Activated CD4-positive, alpha-beta T cell treated with anti-CD3 and anti-CD28 coated beads, Interleukin-2, amount 50 U/mL, for 4 hours (primary cell): Measurements from ENCODE around the gene ITGAE.
"Not testable (repeated sequence)": the region's sequence is repeated elsewhere in the genome, so short reads cannot be mapped to it uniquely, and the experiment has no call there.

Source experiments
- DNase-seq, 2 experiments: peaks; one replicate each; pipeline ENCODE4 v3.0.0-alpha.2; 2020

Gene ITGAE

DNA sequence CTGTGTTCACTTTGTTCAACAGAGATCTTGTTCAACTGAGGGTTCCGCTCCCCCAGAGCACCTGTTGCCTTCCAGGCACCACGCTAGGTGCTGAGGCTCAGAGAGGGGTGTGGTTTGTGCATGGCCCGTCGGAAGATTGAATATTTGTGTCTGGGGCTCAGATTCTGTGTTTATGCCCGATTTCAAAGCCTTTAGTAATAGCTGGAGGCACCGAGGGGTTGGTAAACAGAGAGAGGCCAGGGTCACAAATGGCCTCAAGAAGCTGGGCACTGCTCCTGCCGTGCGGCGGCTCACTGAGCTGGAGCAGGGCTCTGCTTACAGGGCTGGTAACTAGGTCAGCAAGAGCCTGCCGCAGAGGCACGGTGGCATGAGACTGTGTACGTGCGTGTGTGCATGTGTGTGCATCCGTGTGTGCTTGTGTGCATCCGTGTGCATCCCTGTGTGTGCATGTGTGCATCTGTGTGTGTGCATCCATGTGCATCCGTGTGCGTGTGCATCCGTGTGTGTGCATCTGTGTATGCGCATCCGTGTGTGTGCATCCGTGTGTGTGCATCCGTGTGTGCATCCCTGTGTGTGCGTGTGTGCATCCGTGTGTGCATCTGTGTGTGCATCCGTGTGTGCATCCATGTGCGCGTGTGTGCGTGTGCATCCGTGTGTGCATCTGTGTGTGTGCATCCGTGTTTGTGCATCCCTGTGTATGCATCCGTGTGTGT is 5.4 kb downstream of the ITGAE start:
- DNase-seq, result no peak

- DNase-seq, result peak; percentile 22 to 25
Measured at GRCh38 chr17:3794557-3795389, 6.2 kb downstream of the ITGAE start.

DNA sequence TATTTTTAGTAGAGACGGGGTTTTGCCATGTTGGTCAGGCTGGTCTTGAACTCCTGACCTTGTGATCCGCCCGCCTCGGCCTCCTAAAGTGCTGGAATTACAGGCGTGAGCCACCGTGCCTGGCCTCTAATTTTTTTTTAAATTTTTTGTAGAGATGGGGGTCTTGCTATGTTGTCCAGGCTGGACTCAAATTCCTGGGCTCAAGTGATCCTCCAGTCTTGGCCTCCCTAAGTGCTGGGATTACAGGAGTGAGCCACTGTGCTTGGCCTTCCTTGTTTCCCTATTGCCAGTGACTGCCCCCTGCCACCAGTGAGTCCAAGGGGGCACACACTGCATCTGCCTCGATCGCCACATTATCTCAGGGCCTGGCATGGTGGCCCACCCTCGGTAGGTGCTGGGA is 6.8 kb downstream of the ITGAE start:
- not testable (repeated sequence) for DNase-seq

- DNase-seq, result not testable (repeated sequence)
Measured at GRCh38 chr17:3793258-3793657, 7.7 kb downstream of the ITGAE start.

DNA sequence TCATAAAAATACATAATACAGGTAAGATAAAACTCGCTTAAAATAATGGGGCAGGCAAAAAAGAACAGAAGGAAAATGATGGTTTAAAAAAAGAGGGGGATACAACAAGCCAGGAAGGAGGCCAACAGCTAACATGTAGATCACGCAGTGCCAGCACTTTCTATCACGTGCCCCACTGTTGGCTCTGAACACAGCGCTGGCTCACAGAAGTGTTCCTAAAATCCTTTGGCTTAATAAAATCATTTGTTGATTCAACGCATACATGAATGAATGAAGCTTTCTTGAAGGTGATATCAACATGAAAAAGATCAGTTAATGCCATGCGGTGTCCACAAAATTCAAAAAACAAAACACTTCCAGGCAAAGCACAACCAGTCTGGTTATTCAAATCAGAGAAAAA is 8.5 kb downstream of the ITGAE start:
- DNase-seq, result no peak

- DNase-seq, result no peak
Measured at GRCh38 chr17:3788200-3788599, 12.8 kb downstream of the ITGAE start.

DNA sequence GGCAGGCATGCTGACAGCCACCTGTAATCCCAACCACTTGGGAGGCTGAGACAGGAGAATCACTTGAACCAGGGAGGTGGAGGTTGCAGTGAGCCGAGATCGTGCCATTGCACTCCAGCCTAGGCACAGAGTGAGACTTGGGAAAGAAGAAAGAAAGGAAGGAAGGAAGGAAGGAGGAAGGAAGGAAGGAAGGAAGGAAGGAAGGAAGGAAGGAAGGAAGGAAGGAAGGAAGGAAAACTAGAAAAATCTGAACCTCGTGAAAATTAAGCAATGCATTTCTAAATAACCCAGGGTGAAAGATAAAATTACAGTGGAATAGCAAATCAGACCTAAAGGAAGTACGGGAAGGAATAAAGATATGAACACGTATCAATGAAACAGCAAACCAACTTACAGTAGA is 15.7 kb downstream of the ITGAE start:
- not testable (repeated sequence) for DNase-seq

DNA sequence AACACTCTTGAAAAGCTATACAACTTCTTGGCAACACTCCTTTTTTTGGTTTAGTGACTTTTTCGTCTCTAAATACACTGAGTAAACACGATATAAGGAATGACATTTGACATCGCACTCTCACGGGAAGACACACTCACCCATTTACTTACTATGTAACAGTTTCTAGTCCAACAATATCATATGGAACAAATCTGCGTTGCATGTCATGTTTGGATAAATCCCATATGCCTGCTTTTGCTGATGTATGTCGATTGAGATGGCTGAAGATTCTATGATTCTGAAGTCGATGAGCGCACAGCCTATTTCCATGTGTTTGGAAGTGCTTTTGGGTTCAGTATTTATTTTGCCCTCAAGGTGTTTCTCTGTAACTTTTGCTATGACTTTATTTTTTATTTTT is 18.2 kb downstream of the ITGAE start:
- DNase-seq, result no peak

DNA sequence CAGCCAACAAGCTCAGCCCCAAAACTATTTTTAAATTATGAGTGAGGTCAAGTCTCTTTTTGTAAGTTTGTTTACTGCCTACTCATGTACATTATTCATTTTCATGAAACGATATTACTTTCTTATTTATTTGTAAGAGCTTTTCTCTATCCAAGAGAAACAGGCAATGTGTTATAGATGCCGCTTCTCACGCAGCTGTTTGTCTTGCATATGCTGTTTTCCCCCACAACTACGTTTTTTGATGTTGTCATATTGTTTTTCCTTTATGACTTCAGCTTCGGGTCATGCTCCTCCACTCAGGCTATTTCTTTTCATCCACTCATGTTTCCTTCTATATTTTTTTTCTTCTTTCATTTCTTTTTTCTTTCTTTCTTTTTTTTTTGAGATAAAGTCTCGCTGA is 20.0 kb downstream of the ITGAE start:
- no peak for DNase-seq

- no peak for DNase-seq
Measured at GRCh38 chr17:3777366-3778120, 23.4 kb downstream of the ITGAE start.

DNA sequence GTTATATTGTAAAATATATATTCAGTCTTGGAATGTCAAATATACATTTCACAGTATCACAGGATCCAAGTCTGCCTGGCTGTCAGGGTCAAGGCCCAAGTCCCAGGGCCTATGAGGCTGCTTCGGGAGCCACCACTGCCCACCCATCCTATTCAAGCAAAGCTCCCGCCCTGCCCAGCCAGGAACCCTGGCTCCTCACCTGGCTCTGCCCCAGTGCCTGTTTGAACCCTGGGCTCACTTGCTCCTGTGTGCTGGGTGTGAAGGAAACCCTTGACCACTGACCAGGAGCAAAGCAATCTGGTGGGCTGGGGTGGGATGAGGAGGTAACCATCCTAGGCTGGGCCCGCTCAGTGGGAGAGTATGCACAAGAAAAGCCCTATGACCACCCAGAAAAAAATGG is 27.0 kb downstream of the ITGAE start:
- no peak for DNase-seq

GRCh38 chr17:3773511-3773910 is 27.5 kb downstream of the ITGAE start:
- DNase-seq, result no peak

GRCh38 chr17:3772764-3773163 is 28.2 kb downstream of the ITGAE start:
- DNase-seq, result no peak

- DNase-seq, result no peak
Measured at GRCh38 chr17:3771140-3771539, 29.8 kb downstream of the ITGAE start.

- DNase-seq, result no peak
Measured at GRCh38 chr17:3770466-3770865, 30.5 kb downstream of the ITGAE start.

DNA sequence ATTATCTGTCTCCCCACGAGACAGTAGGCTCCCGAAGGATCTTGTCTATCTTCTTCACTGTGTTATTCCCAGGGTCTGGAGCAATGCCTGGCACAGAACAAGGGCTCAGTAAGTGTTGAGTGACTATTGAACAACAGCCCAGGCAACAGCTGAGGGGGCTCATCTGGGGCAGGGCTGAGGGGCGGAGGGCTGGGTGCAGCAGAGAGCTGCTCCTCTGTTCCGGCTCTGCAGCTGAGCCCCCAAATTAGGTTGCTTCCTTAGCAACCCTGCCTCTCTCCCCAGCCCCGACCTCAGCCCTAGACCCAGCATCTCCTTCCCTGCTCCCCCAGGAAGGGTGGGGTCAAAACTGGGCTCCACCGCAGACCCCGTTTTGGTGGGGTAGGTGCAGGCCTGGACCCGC is 32.2 kb downstream of the ITGAE start:
- DNase-seq, result no peak

GRCh38 chr17:3768341-3768740 is 32.6 kb downstream of the ITGAE start:
- DNase-seq, result no peak

DNA sequence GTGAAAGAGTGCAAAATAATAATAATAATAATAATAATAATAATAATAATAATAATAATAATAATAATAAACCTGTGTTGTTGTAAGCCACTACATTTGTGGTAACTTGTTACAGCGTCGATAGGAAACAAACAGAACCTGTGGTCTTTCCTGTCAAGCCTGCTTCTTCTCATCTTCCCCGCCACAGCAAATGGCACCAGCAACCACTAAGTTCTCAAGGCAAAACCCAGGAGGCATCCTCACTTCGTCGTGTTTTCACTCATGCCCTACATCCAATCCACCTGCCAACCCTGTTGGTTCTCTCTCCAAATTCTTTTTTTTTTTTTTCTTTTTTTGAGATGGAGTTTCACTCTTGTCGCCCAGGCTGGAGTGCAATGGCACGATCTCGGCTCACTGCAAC is 34.2 kb downstream of the ITGAE start:
- no peak for DNase-seq

- DNase-seq, result no peak
Measured at GRCh38 chr17:3765981-3766380, 35.0 kb downstream of the ITGAE start.

- DNase-seq, result no peak
Measured at GRCh38 chr17:3763777-3764170, 37.2 kb downstream of the ITGAE start.

DNA sequence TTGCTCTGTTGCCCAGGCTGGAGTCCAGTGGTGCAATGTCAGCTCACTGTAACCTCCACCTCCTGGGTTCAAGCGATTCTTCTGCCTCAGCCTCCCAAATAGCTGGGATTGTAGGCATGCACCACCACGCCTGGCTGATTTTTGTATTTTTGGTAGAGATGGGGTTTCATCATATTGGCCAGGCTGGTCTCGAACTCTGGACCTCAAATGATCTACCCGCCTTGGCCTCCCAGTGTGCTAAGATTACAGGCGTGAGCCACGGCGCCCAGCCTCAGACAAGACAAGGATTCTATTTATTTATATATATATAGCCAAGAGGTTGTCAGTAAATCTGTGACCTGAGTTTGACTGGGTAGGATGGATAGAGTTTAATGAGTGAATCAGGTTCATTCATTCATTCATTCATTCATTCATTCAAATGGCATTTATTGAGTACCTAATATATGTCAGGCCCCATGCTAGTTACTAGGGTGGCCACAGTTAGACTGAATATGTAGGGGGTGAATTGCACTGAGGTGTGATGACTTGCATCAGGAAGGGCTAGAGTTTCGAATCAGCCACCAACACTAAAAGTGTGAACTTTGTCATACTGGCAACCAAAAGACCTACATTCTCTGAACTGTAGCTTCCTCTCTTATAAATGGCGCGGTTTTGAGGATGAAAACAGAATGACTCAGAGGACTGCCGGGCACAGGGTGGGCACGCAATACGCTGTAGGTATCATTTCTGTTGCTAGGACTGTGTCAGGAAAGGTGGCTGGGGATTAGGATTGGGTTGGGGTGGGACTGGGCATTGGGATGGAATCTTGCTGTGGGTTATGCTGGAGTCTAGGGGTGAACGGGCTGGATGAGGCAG is 37.8 kb downstream of the ITGAE start:
- DNase-seq, result no peak

DNA sequence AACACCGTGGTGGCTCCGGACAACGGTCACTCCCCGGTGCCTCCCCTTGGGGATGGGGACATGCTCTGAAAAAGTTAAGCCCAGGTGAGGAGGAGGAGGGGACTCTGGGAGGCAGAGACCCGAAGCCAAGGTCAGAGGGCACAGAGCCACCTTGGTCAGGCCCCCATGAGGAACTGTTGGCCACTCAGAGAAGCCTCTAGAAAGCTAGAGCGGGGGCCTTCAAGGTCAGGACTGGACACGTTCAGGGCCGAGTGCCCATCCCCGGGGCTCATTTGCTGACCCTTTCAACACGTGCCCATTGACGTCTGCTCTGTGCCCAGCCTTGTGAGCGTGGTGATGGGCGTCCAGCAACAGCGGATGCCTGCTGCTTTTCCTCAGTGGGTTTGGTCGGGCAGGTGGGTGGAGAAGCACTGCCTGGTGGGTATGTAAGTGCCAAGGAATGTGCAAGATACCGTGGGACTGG is 39.0 kb downstream of the ITGAE start:
- DNase-seq, result no peak
